Ovary (tissue), 3 donors: Measurements from ENCODE around the gene RYR2.

Experiments
- CTCF ChIP-seq, 3 donors: fragments of 450-650 bp in 2 of 3; fragments of 200-600 bp in 1 of 3; IDR thresholded peaks; one replicate each; pipeline versions ENCODE4 v1.5.1 to v1.8.0; 2016 to 2022; ENCODE audit warnings: antibody characterized with exemption in 3 of 3, mild to moderate bottlenecking in 1 of 3
- EP300 ChIP-seq: sonication (generic); formaldehyde crosslinking; IDR thresholded peaks from one replicate; pipeline ENCODE4 v1.6.1; 2017; ENCODE audit warnings: antibody characterized with exemption
- POLR2A ChIP-seq: fragments of 450-650 bp; IDR thresholded peaks from one replicate; pipeline ENCODE4 v1.6.1; 2017; ENCODE audit warnings: antibody characterized with exemption, mild to moderate bottlenecking, moderate library complexity
- donor health status: DM: no; HTN: no; CAD: no.

- no peak for TF ChIP-seq CTCF (IDR thresholded peaks at IDR 0.05)
- no peak for TF ChIP-seq POLR2A
- no peak for TF ChIP-seq EP300
Observed at GRCh38 chr1:237817277-237817676, 775.3 kb downstream of the RYR2 start.
